Brain microvascular endothelial cell (primary cell): ENCODE data around the gene EIF4E3.
A peak's percentile ranks its signal among the peaks of the same experiment; 100 is the strongest.

Experiments used
- DNase-seq: peaks from one replicate; pipeline ENCODE4 v3.0.0-alpha.2; 2020
- H3K27ac ChIP-seq: fragments of 250-450 bp; sonication (Bioruptor Pico); 2 replicates; pipeline ENCODE4 v1.5.1; 2020; ENCODE audit warnings: mild to moderate bottlenecking, moderate library complexity
- H3K27me3 ChIP-seq: fragments of 250-450 bp; sonication (Bioruptor Pico); replicated peaks from 2 replicates; pipeline ENCODE4 v1.5.1; 2020; ENCODE audit warnings: mild to moderate bottlenecking
- H3K36me3 ChIP-seq: fragments of 250-450 bp; sonication (Bioruptor Pico); replicated peaks from 2 replicates; pipeline ENCODE4 v1.5.1; 2020; ENCODE audit warnings: mild to moderate bottlenecking
- H3K4me3 ChIP-seq: 2 replicates; pipeline ENCODE4 v1.5.1; 2011; ENCODE audit warnings: low read depth, mild to moderate bottlenecking, control low read depth, low read length, moderate library complexity
- in situ Hi-C: cut with HindIII; loops from 2 replicates; pipeline ENCODE4 v1.10.0; 2017; ENCODE audit warnings: low sequenced_read_pairs, low pct_ligation_motif_present
- TF ChIP-seq, protein P1 (sequence below): IDR thresholded peaks from 2 replicates; pipeline ENCODE4 v1.5.1; 2011; ENCODE audit warnings: low read depth, mild to moderate bottlenecking, moderate library complexity, low read length, control low read depth, inconsistent platforms; ENCODE audit errors: missing control alignments

EIF4E3 gene

DNA sequence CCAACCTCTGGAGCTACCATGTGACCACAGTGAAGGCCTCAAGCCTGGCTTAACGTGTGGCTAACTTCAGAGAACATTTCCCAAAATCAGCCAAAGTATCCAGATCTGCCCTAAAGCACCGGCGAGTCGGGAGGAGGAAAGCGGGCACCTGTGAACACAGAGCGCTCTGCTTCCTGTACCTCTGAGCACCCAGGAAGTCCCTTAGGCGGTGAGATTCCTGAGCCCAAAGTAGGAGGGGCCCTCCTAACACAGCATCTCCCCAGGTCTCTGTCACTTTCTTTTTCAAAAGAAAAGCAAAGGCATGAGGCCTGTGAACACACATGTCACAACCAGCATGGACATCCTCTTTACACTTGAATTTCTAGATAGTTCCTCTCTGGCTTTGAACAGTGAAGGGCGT is 944 bp upstream of the EIF4E3 start:
- in situ Hi-C loops, result no loop called here
- Histone ChIP-seq H3K4me3 (no peak overlapping the region), H3K27ac (no peak overlapping the region)

GRCh38 chr3:71724584-71725270 is 475 bp downstream of the EIF4E3 start:
- in situ Hi-C loops, result no loop called here
- DNase-seq, result no peak
- Histone ChIP-seq H3K27ac (no peak overlapping the region), H3K36me3 (no peaks in the 10 kb centered on the region), H3K27me3 (peaks cover 13% of the 10 kb centered on the region), H3K4me3 (peak overlapping the region; percentile 65)
- TF ChIP-seq, protein P1, sequence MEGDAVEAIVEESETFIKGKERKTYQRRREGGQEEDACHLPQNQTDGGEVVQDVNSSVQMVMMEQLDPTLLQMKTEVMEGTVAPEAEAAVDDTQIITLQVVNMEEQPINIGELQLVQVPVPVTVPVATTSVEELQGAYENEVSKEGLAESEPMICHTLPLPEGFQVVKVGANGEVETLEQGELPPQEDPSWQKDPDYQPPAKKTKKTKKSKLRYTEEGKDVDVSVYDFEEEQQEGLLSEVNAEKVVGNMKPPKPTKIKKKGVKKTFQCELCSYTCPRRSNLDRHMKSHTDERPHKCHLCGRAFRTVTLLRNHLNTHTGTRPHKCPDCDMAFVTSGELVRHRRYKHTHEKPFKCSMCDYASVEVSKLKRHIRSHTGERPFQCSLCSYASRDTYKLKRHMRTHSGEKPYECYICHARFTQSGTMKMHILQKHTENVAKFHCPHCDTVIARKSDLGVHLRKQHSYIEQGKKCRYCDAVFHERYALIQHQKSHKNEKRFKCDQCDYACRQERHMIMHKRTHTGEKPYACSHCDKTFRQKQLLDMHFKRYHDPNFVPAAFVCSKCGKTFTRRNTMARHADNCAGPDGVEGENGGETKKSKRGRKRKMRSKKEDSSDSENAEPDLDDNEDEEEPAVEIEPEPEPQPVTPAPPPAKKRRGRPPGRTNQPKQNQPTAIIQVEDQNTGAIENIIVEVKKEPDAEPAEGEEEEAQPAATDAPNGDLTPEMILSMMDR, result no peak

More for the DNA sequence above, 944 bp upstream of the EIF4E3 start:
- TF ChIP-seq, protein P1, result no peak
- DNase-seq, result no peak
- no peaks in the 10 kb centered on the region for H3K36me3 ChIP-seq
- H3K27me3 ChIP-seq, result peaks cover 13% of the 10 kb centered on the region

DNA sequence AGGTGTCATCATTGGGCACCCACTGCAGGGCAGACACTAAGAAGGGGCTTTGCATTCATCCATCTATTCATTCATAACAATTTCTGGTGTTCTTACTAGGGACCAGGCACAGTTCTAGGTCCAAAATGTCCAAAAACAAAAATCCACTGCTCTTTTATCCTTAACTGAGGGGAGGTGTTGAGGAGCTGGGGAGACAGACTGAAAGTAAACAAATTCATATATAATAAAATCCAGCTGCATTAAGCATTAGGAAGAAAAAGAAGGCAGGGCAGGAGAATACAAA is 1.1 kb downstream of the EIF4E3 start:
- Histone ChIP-seq H3K36me3 (no peaks in the 10 kb centered on the region), H3K4me3 (no peak overlapping the region), H3K27me3 (peaks cover 13% of the 10 kb centered on the region), H3K27ac (no peak overlapping the region)
- TF ChIP-seq, protein P1, result no peak
- in situ Hi-C loops, result no loop called here
- DNase-seq, result no peak

- DNase-seq, result no peak
- H3K27ac ChIP-seq, result no peak overlapping the region
- in situ Hi-C loops, result no loop called here
- TF ChIP-seq, protein P1, result no peak
- peaks cover 13% of the 10 kb centered on the region for H3K27me3 ChIP-seq
- no peak overlapping the region for H3K4me3 ChIP-seq
- no peaks in the 10 kb centered on the region for H3K36me3 ChIP-seq
Observed at GRCh38 chr3:71723452-71724170, 1.6 kb downstream of the EIF4E3 start.

DNA sequence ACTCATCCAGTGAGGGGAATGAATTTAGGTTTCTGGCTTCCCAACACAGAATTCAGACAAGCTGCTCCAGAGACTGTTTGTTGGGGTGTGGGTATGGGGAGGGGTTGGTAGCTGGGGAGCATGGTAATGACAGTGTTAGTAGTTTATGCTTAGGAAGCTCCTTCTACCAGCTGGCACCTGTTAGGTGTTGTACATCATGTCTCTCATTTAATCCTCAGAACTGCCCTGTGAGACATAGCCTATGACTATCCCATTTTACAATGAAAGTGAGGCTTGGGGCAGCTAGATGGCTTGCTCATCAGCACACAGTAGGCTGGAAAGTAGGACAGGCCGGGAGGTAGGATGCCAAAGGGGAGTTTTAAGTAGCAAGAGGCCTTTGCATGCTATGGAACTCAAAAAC is 2.5 kb downstream of the EIF4E3 start:
- no peaks in the 10 kb centered on the region for H3K36me3 ChIP-seq
- no peak overlapping the region for H3K4me3 ChIP-seq
- peaks cover 13% of the 10 kb centered on the region for H3K27me3 ChIP-seq
- in situ Hi-C loops, result no loop called here
- TF ChIP-seq, protein P1, result no peak
- DNase-seq, result no peak
- H3K27ac ChIP-seq, result no peak overlapping the region

GRCh38 chr3:71721651-71722157 is 3.5 kb downstream of the EIF4E3 start:
- Histone ChIP-seq H3K27ac (no peak overlapping the region), H3K27me3 (peaks cover 13% of the 10 kb centered on the region), H3K36me3 (no peaks in the 10 kb centered on the region), H3K4me3 (no peak overlapping the region)
- no peak for DNase-seq
- TF ChIP-seq, protein P1, result no peak
- in situ Hi-C loops, result no loop called here
